ENCODE data around the gene TACC2.
A peak's percentile ranks its signal among the peaks of the same experiment; 100 is the strongest.

The TACC2 gene

GRCh38 chr10:122126763-122127659 is 138.0 kb downstream of the TACC2 start:
- Histone ChIP-seq H3K4me2 (no peak overlapping the region), H3K36me3 (no peaks in the 10 kb centered on the region), H3K27ac (no peak overlapping the region), H3K9me3 (no peaks in the 10 kb centered on the region), H3K4me3 (no peak overlapping the region), H3K4me1 (peaks cover 29% of the 10 kb centered on the region), H3K9ac (no peak overlapping the region), H3K27me3 (no peaks in the 10 kb centered on the region), H4K20me1 (no peaks in the 10 kb centered on the region)
- TF ChIP-seq Cebpa-rat (IDR thresholded peaks at IDR 0.05), result no peak

- no peaks in the 10 kb centered on the region for H3K36me3 ChIP-seq
- H3K4me3 ChIP-seq, result no peak overlapping the region
- H3K4me1 ChIP-seq, result peaks cover 32% of the 10 kb centered on the region
- H3K9ac ChIP-seq, result no peak overlapping the region
- no peaks in the 10 kb centered on the region for H3K9me3 ChIP-seq
- H4K20me1 ChIP-seq, result no peaks in the 10 kb centered on the region
- no peaks in the 10 kb centered on the region for H3K27me3 ChIP-seq
- no peak overlapping the region for H3K4me2 ChIP-seq
- H3K27ac ChIP-seq, result no peak overlapping the region
- TF ChIP-seq Cebpa-rat (IDR thresholded peaks at IDR 0.05), result no peak
Measured at GRCh38 chr10:122127943-122128342, 139.0 kb downstream of the TACC2 start.

GRCh38 chr10:122128357-122128756 is 139.4 kb downstream of the TACC2 start:
- no peak overlapping the region for H3K4me3 ChIP-seq
- H3K9me3 ChIP-seq, result no peaks in the 10 kb centered on the region
- no peak for TF ChIP-seq Cebpa-rat (IDR thresholded peaks at IDR 0.05)
- no peaks in the 10 kb centered on the region for H3K36me3 ChIP-seq
- H4K20me1 ChIP-seq, result no peaks in the 10 kb centered on the region
- no peak overlapping the region for H3K4me2 ChIP-seq
- no peaks in the 10 kb centered on the region for H3K27me3 ChIP-seq
- no peak overlapping the region for H3K9ac ChIP-seq
- no peak overlapping the region for H3K27ac ChIP-seq
- H3K4me1 ChIP-seq, result peaks cover 36% of the 10 kb centered on the region

- peaks cover 54% of the 10 kb centered on the region for H3K4me1 ChIP-seq
- no peaks in the 10 kb centered on the region for H4K20me1 ChIP-seq
- H3K9me3 ChIP-seq, result no peaks in the 10 kb centered on the region
- no peaks in the 10 kb centered on the region for H3K27me3 ChIP-seq
- no peak overlapping the region for H3K9ac ChIP-seq
- no peak overlapping the region for H3K4me3 ChIP-seq
- no peak overlapping the region for H3K27ac ChIP-seq
- H3K36me3 ChIP-seq, result no peaks in the 10 kb centered on the region
- no peak for TF ChIP-seq Cebpa-rat (IDR thresholded peaks at IDR 0.05)
- peak overlapping the region; percentile 74 for H3K4me2 ChIP-seq
Measured at GRCh38 chr10:122130474-122131110, 141.6 kb downstream of the TACC2 start.

GRCh38 chr10:122132331-122132755 is 143.4 kb downstream of the TACC2 start:
- Histone ChIP-seq H3K36me3 (no peaks in the 10 kb centered on the region), H3K4me1 (peaks cover 56% of the 10 kb centered on the region), H3K27me3 (no peaks in the 10 kb centered on the region), H4K20me1 (no peaks in the 10 kb centered on the region), H3K4me3 (no peak overlapping the region), H3K4me2 (peak overlapping the region; percentile 74), H3K9me3 (no peaks in the 10 kb centered on the region), H3K9ac (no peak overlapping the region), H3K27ac (peak overlapping the region; percentile 62; the same call in 1 of the 2 replicates)
- no peak for TF ChIP-seq Cebpa-rat (IDR thresholded peaks at IDR 0.05)

GRCh38 chr10:122132882-122133565 is 144.1 kb downstream of the TACC2 start:
- Histone ChIP-seq H4K20me1 (no peaks in the 10 kb centered on the region), H3K27ac (peak overlapping the region; percentile 62), H3K27me3 (no peaks in the 10 kb centered on the region), H3K36me3 (no peaks in the 10 kb centered on the region), H3K9me3 (no peaks in the 10 kb centered on the region), H3K4me2 (peak overlapping the region; percentile 74), H3K4me1 (peaks cover 54% of the 10 kb centered on the region), H3K4me3 (no peak overlapping the region), H3K9ac (peak overlapping the region; percentile 30; the same call in 1 of the 2 replicates)
- TF ChIP-seq Cebpa-rat (IDR thresholded peaks at IDR 0.05), result no peak

- Histone ChIP-seq H3K27me3 (no peaks in the 10 kb centered on the region), H3K27ac (no peak overlapping the region), H3K4me1 (peaks cover 54% of the 10 kb centered on the region), H3K36me3 (no peaks in the 10 kb centered on the region), H3K9ac (no peak overlapping the region), H3K4me2 (no peak overlapping the region; the same call in 1 of the 2 replicates), H3K9me3 (no peaks in the 10 kb centered on the region), H3K4me3 (no peak overlapping the region), H4K20me1 (no peaks in the 10 kb centered on the region)
- no peak for TF ChIP-seq Cebpa-rat (IDR thresholded peaks at IDR 0.05)
Measured at GRCh38 chr10:122135251-122136025, 146.5 kb downstream of the TACC2 start.

- peaks cover 50% of the 10 kb centered on the region for H3K4me1 ChIP-seq
- no peaks in the 10 kb centered on the region for H3K27me3 ChIP-seq
- no peaks in the 10 kb centered on the region for H3K36me3 ChIP-seq
- no peak overlapping the region for H3K9ac ChIP-seq
- no peaks in the 10 kb centered on the region for H3K9me3 ChIP-seq
- H4K20me1 ChIP-seq, result no peaks in the 10 kb centered on the region
- no peak overlapping the region for H3K4me2 ChIP-seq
- TF ChIP-seq Cebpa-rat (IDR thresholded peaks at IDR 0.05), result no peak
- H3K27ac ChIP-seq, result no peak overlapping the region
- no peak overlapping the region for H3K4me3 ChIP-seq
Measured at GRCh38 chr10:122138831-122139625, 150.1 kb downstream of the TACC2 start.

Data from BLaER1 (cell line).